GM19351 (cell line): ENCODE results near the gene DLGAP1.
A peak's percentile ranks its signal among the peaks of the same experiment; 100 is the strongest.

ENCODE experiments used
- ATAC-seq: cut with Tn5 transposase; IDR thresholded peaks from one replicate; pipeline ENCODE4 v1.9.1; 2021; ENCODE audit warnings: mild to moderate bottlenecking, moderate library complexity; ENCODE audit not compliant: unreplicated experiment

Gene DLGAP1

GRCh38 chr18:3466872-3467271 lies 988.2 kb downstream of the DLGAP1 start:
- no peak for ATAC-seq

GRCh38 chr18:3466045-3466444 lies 989.1 kb downstream of the DLGAP1 start:
- no peak for ATAC-seq

- ATAC-seq, result no peak
These were observed 992.1 kb downstream of the DLGAP1 start for GRCh38 chr18:3463051-3463450.

- no peak for ATAC-seq
These were observed 993.4 kb downstream of the DLGAP1 start for GRCh38 chr18:3461704-3462103.

- ATAC-seq, result no peak
These were observed 994.2 kb downstream of the DLGAP1 start for GRCh38 chr18:3460823-3461398.

- peak; percentile 53 for ATAC-seq
These were observed 995.9 kb downstream of the DLGAP1 start for GRCh38 chr18:3458952-3459853.

- no peak for ATAC-seq
These were observed 996.7 kb downstream of the DLGAP1 start for GRCh38 chr18:3458378-3458777.

GRCh38 chr18:3457261-3457724 lies 997.8 kb downstream of the DLGAP1 start:
- ATAC-seq, result no peak

- ATAC-seq, result no peak
These were observed 998.4 kb downstream of the DLGAP1 start for GRCh38 chr18:3456686-3457069.

- ATAC-seq, result no peak
These were observed 999.0 kb downstream of the DLGAP1 start for GRCh38 chr18:3455907-3456685.

GRCh38 chr18:3455090-3455635 lies 999.9 kb downstream of the DLGAP1 start:
- no peak for ATAC-seq

- ATAC-seq, result no peak
These were observed 1000.6 kb downstream of the DLGAP1 start for GRCh38 chr18:3454365-3455089.

- no peak for ATAC-seq
These were observed 1001.4 kb downstream of the DLGAP1 start for GRCh38 chr18:3453540-3454364.

GRCh38 chr18:3452750-3453539 lies 1002.2 kb downstream of the DLGAP1 start:
- no peak for ATAC-seq

- ATAC-seq, result no peak
These were observed 1002.9 kb downstream of the DLGAP1 start for GRCh38 chr18:3451989-3452749.

- no peak for ATAC-seq
These were observed 1003.7 kb downstream of the DLGAP1 start for GRCh38 chr18:3451183-3451988.

GRCh38 chr18:3450799-3451182 lies 1004.3 kb downstream of the DLGAP1 start:
- ATAC-seq, result no peak
